GM18502 (cell line): ENCODE data around the gene CLEC4F.
"Not testable (repeated sequence)": the region's sequence is repeated elsewhere in the genome, so short reads cannot be mapped to it uniquely, and the experiment has no call there.

Experiments
- ATAC-seq: cut with Tn5 transposase; IDR thresholded peaks from one replicate; pipeline ENCODE4 v1.9.1; 2021; ENCODE audit warnings: mild to moderate bottlenecking; ENCODE audit not compliant: unreplicated experiment, poor library complexity

The CLEC4F gene

GRCh38 chr2:70827388-70827787 is 7.0 kb upstream of the CLEC4F start:
- no peak for ATAC-seq

- ATAC-seq = no peak
Measured at GRCh38 chr2:70826696-70827350, 6.4 kb upstream of the CLEC4F start.

- ATAC-seq = no peak
Measured at GRCh38 chr2:70823249-70823648, 2.9 kb upstream of the CLEC4F start.

GRCh38 chr2:70822843-70823242 is 2.4 kb upstream of the CLEC4F start:
- no peak for ATAC-seq

GRCh38 chr2:70817284-70817954 is 3.0 kb downstream of the CLEC4F start:
- no peak for ATAC-seq

- no peak for ATAC-seq
Measured at GRCh38 chr2:70816726-70817125, 3.7 kb downstream of the CLEC4F start.

GRCh38 chr2:70808983-70809958 is 11.1 kb downstream of the CLEC4F start:
- ATAC-seq = no peak

- ATAC-seq = no peak
Measured at GRCh38 chr2:70807828-70808118, 12.6 kb downstream of the CLEC4F start.

- no peak for ATAC-seq
Measured at GRCh38 chr2:70807102-70807827, 13.1 kb downstream of the CLEC4F start.

GRCh38 chr2:70806620-70807019 is 13.8 kb downstream of the CLEC4F start:
- no peak for ATAC-seq

- ATAC-seq = no peak
Measured at GRCh38 chr2:70806013-70806412, 14.4 kb downstream of the CLEC4F start.

GRCh38 chr2:70801607-70802263 is 18.7 kb downstream of the CLEC4F start:
- no peak for ATAC-seq

- ATAC-seq = no peak
Measured at GRCh38 chr2:70799706-70800105, 20.7 kb downstream of the CLEC4F start.

- not testable (repeated sequence) for ATAC-seq
Measured at GRCh38 chr2:70797996-70798395, 22.4 kb downstream of the CLEC4F start.

GRCh38 chr2:70797506-70797905 is 22.9 kb downstream of the CLEC4F start:
- no peak for ATAC-seq

- ATAC-seq = no peak
Measured at GRCh38 chr2:70796262-70796661, 24.1 kb downstream of the CLEC4F start.

- ATAC-seq = no peak
Measured at GRCh38 chr2:70795164-70795995, 25.0 kb downstream of the CLEC4F start.

GRCh38 chr2:70793450-70793849 is 26.9 kb downstream of the CLEC4F start:
- ATAC-seq = no peak

- ATAC-seq = no peak
Measured at GRCh38 chr2:70790136-70790828, 30.1 kb downstream of the CLEC4F start, which contains the start of gene FIGLA. TSS of gene FIGLA (minus strand) at chr2:70790643. CDS start at chr2:70790638, 5 bp downstream.
